HCT116 (cell line): Measurements from ENCODE around the gene POU4F1. TPM values are rescaled to one million over a fixed set of nuclear protein-coding genes. Genes with fewer than 3 reads are reported as not detected.

Experiments
- ATAC-seq: fragments of 200-7000 bp; cut with Tn5 transposase; 2 replicates; pipeline ENCODE4 v1.9.1; 2020; ENCODE audit warnings: mild to moderate bottlenecking, moderate library complexity
- BruUV-seq: library from RNA; stranded (reverse); fragments of 400-500 nt; replicated peaks from 2 replicates; lab custom pipeline; 2021; lab: Mats Ljungman, UMichigan
- CTCF ChIA-PET: fragments of 300-600 bp; sonication (Branson Sonifier 250); formaldehyde crosslinking; loops from one replicate; lab custom pipeline; 2021; ENCODE audit warnings: antibody characterized with exemption; lab: Charles Lee
- POLR2A ChIA-PET: fragments of 300-600, 350-600 bp; sonication (Branson Sonifier 250); formaldehyde crosslinking; loops from one replicate; lab custom pipeline; 2021; ENCODE audit warnings: antibody characterized with exemption; lab: Charles Lee
- RAD21 ChIA-PET, 2 experiments: fragments of 300-600 bp; sonication (Branson Sonifier 250); formaldehyde crosslinking; loops; one replicate each; lab custom pipeline; 2023; ENCODE audit warnings: low total read pairs in 2 of 2; ENCODE audit not compliant: uncharacterized antibody in 2 of 2, unreplicated experiment in 2 of 2, low non-redundant PET in 1 of 2; lab: Charles Lee
- DNase-seq: peaks from one replicate; pipeline ENCODE4 v3.0.0-alpha.2; 2010; ENCODE audit warnings: low read depth, low spot score
- H2AFZ ChIP-seq: fragments of 200-600 bp; shearing (Covaris generic), sonication (generic); 2 replicates; pipeline ENCODE4 v1.6.1; 2017; ENCODE audit warnings: low read depth, mixed run types, mixed read lengths, antibody characterized with exemption, low read length; ENCODE audit not compliant: poor library complexity, severe bottlenecking
- H3K27ac ChIP-seq: 2 replicates; pipeline ENCODE4 v1.5.1; 2012; ENCODE audit warnings: low read depth, low read length
- H3K27me3 ChIP-seq: fragments of 200-600 bp; sonication (generic); 2 replicates; pipeline ENCODE4 v1.6.1; 2016; ENCODE audit warnings: mixed run types, low read length, mixed read lengths; ENCODE audit not compliant: insufficient read depth
- H3K36me3 ChIP-seq, 2 experiments: fragments of 200-500 bp in 1 of 2; fragments of 200-600 bp in 1 of 2; sonication (Bioruptor generic) in 1 of 2; sonication (generic) in 1 of 2; 2 replicates each; pipeline versions ENCODE4 v1.5.1 to v1.6.1; 2014 to 2016; ENCODE audit warnings: low read length in 2 of 2, inconsistent platforms in 1 of 2, mixed read lengths in 1 of 2, mixed run types in 1 of 2; ENCODE audit not compliant: insufficient read depth in 2 of 2, control insufficient read depth in 1 of 2
- H3K4me1 ChIP-seq, 2 experiments: fragments of 200-600 bp in 1 of 2; sonication (generic) in 1 of 2; 2 replicates each; pipeline versions ENCODE4 v1.5.1 to v1.6.1; 2012 to 2017; ENCODE audit warnings: low read length in 2 of 2, inconsistent platforms in 1 of 2, mild to moderate bottlenecking in 1 of 2, mixed read lengths in 1 of 2, mixed run types in 1 of 2, moderate library complexity in 1 of 2; ENCODE audit not compliant: insufficient read depth in 2 of 2, control insufficient read depth in 1 of 2
- H3K4me2 ChIP-seq: fragments of 200-600 bp; sonication (generic); 2 replicates; pipeline ENCODE4 v1.6.1; 2017; ENCODE audit warnings: mixed run types, low read length, mixed read lengths
- H3K4me3 ChIP-seq, 2 experiments: fragments of 200-600 bp in 1 of 2; sonication (generic) in 1 of 2; replicated peaks in 1 of 2; 2 replicates each; pipeline ENCODE4 v1.5.1; 2011 to 2016; ENCODE audit warnings: low read length in 2 of 2, control low read depth in 1 of 2, low read depth in 1 of 2, mild to moderate bottlenecking in 1 of 2, mixed read lengths in 1 of 2, mixed run types in 1 of 2
- H3K79me2 ChIP-seq: fragments of 200-600 bp; sonication (generic); 2 replicates; pipeline ENCODE4 v1.6.1; 2017; ENCODE audit warnings: mild to moderate bottlenecking, mixed run types, low read length, moderate library complexity, mixed read lengths; ENCODE audit not compliant: insufficient read depth
- H3K9ac ChIP-seq: fragments of 200-600 bp; sonication (generic); 2 replicates; pipeline ENCODE4 v1.6.1; 2016; ENCODE audit warnings: low read length, mixed read lengths
- H3K9me2 ChIP-seq: fragments of 200-600 bp; sonication (generic), shearing (Covaris generic); 2 replicates; pipeline ENCODE4 v1.6.1; 2017; ENCODE audit warnings: mixed run types, mild to moderate bottlenecking, moderate library complexity; ENCODE audit not compliant: insufficient read depth
- H3K9me3 ChIP-seq, 2 experiments: fragments of 200-500 bp in 1 of 2; fragments of 200-600 bp in 1 of 2; sonication (Bioruptor generic) in 1 of 2; sonication (generic) in 1 of 2; 2 replicates each; pipeline ENCODE4 v1.6.1; 2014 to 2017; ENCODE audit warnings: low read length in 2 of 2, mixed read lengths in 2 of 2, inconsistent platforms in 1 of 2, low read depth in 1 of 2, mild to moderate bottlenecking in 1 of 2, mixed run types in 1 of 2, moderate library complexity in 1 of 2; ENCODE audit not compliant: control insufficient read depth in 1 of 2, insufficient read depth in 1 of 2
- H4K20me1 ChIP-seq: fragments of 200-600 bp; sonication (generic), shearing (Covaris generic); 2 replicates; pipeline ENCODE4 v1.6.1; 2017; ENCODE audit warnings: mixed run types, mild to moderate bottlenecking, moderate library complexity; ENCODE audit not compliant: insufficient read depth
- CBX3 ChIP-seq: IDR thresholded peaks from 2 replicates; pipeline ENCODE4 v1.6.1; 2012; ENCODE audit warnings: low read depth
- CEBPB ChIP-seq: IDR thresholded peaks from 2 replicates; pipeline ENCODE4 v1.6.1; 2012; ENCODE audit warnings: low read depth
- EGR1 ChIP-seq: IDR thresholded peaks from 2 replicates; pipeline ENCODE4 v1.6.1; 2012; ENCODE audit warnings: low read depth
- ELF1 ChIP-seq: IDR thresholded peaks from 2 replicates; pipeline ENCODE4 v1.6.1; 2012; ENCODE audit warnings: low read depth, borderline replicate concordance
- EZH2 ChIP-seq: fragments of 200-600 bp; sonication (generic); IDR thresholded peaks from 2 replicates; pipeline ENCODE4 v1.6.1; 2017; ENCODE audit warnings: antibody characterized with exemption, mixed run types
- FOSL1 ChIP-seq: IDR thresholded peaks from 2 replicates; pipeline ENCODE4 v1.6.1; 2012; ENCODE audit warnings: low read depth
- JUND ChIP-seq: IDR thresholded peaks from 2 replicates; pipeline ENCODE4 v1.6.1; 2012
- POLR2AphosphoS5 ChIP-seq: IDR thresholded peaks from 2 replicates; pipeline ENCODE4 v1.6.1; 2011; ENCODE audit warnings: mild to moderate bottlenecking, low read depth, low read length, moderate library complexity
- RAD21 ChIP-seq: IDR thresholded peaks from 2 replicates; pipeline ENCODE4 v1.6.1; 2012; ENCODE audit warnings: low read depth, mild to moderate bottlenecking
- SRF ChIP-seq: IDR thresholded peaks from 2 replicates; pipeline ENCODE4 v1.6.1; 2012; ENCODE audit warnings: low read depth
- YY1 ChIP-seq: IDR thresholded peaks from 2 replicates; pipeline ENCODE4 v1.6.1; 2011; ENCODE audit warnings: low read length, low read depth, moderate library complexity, mild to moderate bottlenecking; ENCODE audit not compliant: insufficient replicate concordance; ENCODE audit errors: extremely low read depth
- ZFX ChIP-seq: fragments of 450-650 bp; IDR thresholded peaks from 2 replicates; pipeline ENCODE4 v1.6.1; 2017
- intact Hi-C: fragments of 100-400 bp; cut with micrococcal nuclease; formaldehyde crosslinking; loops from 2 replicates; pipeline ENCODE4 v1.10.0; 2022
- total RNA-seq: library from RNA; stranded (reverse); gene quantifications from one replicate; pipeline ENCODE4 v1.2.1, GENCODE V29; 2021; ENCODE audit not compliant: unreplicated experiment
- TF ChIP-seq, protein P1 (sequence below): IDR thresholded peaks from 2 replicates; pipeline ENCODE4 v1.6.1; 2012; ENCODE audit warnings: low read depth
- TF ChIP-seq, protein P2 (sequence below), 3 experiments: fragments of 200-600 bp in 1 of 3; sonication (generic) in 1 of 3; IDR thresholded peaks in 2 of 3; conservative IDR thresholded peaks in 1 of 3; 2 replicates each; pipeline ENCODE4 v1.5.1; 2012 to 2017; ENCODE audit warnings: low read depth in 2 of 3, low read length in 2 of 3, antibody characterized with exemption in 1 of 3, borderline replicate concordance in 1 of 3, control low read depth in 1 of 3, mild to moderate bottlenecking in 1 of 3, mixed read lengths in 1 of 3, mixed run types in 1 of 3, moderate library complexity in 1 of 3; ENCODE audit not compliant: insufficient read depth in 1 of 3
- TF ChIP-seq, protein P3 (sequence below): IDR thresholded peaks from 2 replicates; pipeline ENCODE4 v1.6.1; 2012
- TF ChIP-seq, protein P4 (sequence below): IDR thresholded peaks from 2 replicates; pipeline ENCODE4 v1.6.1; 2012

The POU4F1 gene
- total RNA-seq, 1 experiment from 2014 or later, result not detected

- POLR2A ChIA-PET, result no interaction called here
- H4K20me1 ChIP-seq, result no peaks in the 10 kb centered on the region; the same call in 1 of the 2 replicates
- no peaks in the 10 kb centered on the region for H3K36me3 ChIP-seq
- H3K27me3 ChIP-seq, result peaks cover 34% of the 10 kb centered on the region
- RAD21 ChIA-PET, result no interaction called here
- no peak for TF ChIP-seq JUND
- TF ChIP-seq EZH2, result no peak
- TF ChIP-seq YY1, result no peak
- no peak for TF ChIP-seq ELF1
- no peak for TF ChIP-seq FOSL1
- TF ChIP-seq SRF, result no peak
- TF ChIP-seq, protein P1, sequence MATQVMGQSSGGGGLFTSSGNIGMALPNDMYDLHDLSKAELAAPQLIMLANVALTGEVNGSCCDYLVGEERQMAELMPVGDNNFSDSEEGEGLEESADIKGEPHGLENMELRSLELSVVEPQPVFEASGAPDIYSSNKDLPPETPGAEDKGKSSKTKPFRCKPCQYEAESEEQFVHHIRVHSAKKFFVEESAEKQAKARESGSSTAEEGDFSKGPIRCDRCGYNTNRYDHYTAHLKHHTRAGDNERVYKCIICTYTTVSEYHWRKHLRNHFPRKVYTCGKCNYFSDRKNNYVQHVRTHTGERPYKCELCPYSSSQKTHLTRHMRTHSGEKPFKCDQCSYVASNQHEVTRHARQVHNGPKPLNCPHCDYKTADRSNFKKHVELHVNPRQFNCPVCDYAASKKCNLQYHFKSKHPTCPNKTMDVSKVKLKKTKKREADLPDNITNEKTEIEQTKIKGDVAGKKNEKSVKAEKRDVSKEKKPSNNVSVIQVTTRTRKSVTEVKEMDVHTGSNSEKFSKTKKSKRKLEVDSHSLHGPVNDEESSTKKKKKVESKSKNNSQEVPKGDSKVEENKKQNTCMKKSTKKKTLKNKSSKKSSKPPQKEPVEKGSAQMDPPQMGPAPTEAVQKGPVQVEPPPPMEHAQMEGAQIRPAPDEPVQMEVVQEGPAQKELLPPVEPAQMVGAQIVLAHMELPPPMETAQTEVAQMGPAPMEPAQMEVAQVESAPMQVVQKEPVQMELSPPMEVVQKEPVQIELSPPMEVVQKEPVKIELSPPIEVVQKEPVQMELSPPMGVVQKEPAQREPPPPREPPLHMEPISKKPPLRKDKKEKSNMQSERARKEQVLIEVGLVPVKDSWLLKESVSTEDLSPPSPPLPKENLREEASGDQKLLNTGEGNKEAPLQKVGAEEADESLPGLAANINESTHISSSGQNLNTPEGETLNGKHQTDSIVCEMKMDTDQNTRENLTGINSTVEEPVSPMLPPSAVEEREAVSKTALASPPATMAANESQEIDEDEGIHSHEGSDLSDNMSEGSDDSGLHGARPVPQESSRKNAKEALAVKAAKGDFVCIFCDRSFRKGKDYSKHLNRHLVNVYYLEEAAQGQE, result no peak
- TF ChIP-seq, protein P2, sequence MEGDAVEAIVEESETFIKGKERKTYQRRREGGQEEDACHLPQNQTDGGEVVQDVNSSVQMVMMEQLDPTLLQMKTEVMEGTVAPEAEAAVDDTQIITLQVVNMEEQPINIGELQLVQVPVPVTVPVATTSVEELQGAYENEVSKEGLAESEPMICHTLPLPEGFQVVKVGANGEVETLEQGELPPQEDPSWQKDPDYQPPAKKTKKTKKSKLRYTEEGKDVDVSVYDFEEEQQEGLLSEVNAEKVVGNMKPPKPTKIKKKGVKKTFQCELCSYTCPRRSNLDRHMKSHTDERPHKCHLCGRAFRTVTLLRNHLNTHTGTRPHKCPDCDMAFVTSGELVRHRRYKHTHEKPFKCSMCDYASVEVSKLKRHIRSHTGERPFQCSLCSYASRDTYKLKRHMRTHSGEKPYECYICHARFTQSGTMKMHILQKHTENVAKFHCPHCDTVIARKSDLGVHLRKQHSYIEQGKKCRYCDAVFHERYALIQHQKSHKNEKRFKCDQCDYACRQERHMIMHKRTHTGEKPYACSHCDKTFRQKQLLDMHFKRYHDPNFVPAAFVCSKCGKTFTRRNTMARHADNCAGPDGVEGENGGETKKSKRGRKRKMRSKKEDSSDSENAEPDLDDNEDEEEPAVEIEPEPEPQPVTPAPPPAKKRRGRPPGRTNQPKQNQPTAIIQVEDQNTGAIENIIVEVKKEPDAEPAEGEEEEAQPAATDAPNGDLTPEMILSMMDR (IDR thresholded peaks at IDR 0.05 in 2 of 3, conservative IDR thresholded peaks at IDR 0.05 in 1 of 3; ENCODE audit: borderline replicate concordance in 1 of 3, insufficient read depth in 1 of 3, low read depth in 2 of 3, low read length in 2 of 3), result no peak
- TF ChIP-seq, protein P3, sequence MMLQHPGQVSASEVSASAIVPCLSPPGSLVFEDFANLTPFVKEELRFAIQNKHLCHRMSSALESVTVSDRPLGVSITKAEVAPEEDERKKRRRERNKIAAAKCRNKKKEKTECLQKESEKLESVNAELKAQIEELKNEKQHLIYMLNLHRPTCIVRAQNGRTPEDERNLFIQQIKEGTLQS, result no peak
- no peak for TF ChIP-seq EGR1
- TF ChIP-seq CBX3, result no peak
- TF ChIP-seq, protein P4, sequence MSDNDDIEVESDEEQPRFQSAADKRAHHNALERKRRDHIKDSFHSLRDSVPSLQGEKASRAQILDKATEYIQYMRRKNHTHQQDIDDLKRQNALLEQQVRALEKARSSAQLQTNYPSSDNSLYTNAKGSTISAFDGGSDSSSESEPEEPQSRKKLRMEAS, result no peak
- no peak for TF ChIP-seq POLR2AphosphoS5
- TF ChIP-seq ZFX, result no peak
- TF ChIP-seq RAD21, result no peak
- no peak for TF ChIP-seq CEBPB
- H3K27ac ChIP-seq, result no peak overlapping the region
- no peak for DNase-seq
- H3K9me3 ChIP-seq, result no peaks in the 10 kb centered on the region
- ATAC-seq, result no peak
- no peak overlapping the region for H3K4me2 ChIP-seq
- H3K9me2 ChIP-seq, result no peaks in the 10 kb centered on the region
- no peak overlapping the region for H2AFZ ChIP-seq
- CTCF ChIA-PET, result no interaction called here
- no peaks in the 10 kb centered on the region for H3K79me2 ChIP-seq
- H3K4me3 ChIP-seq, result no peak overlapping the region
- H3K9ac ChIP-seq, result no peak overlapping the region
- intact Hi-C loops, result no loop called here
- no TSS peak for BruUV-seq
- H3K4me1 ChIP-seq, result no peaks in the 10 kb centered on the region
These were observed 8.8 kb downstream of the POU4F1 start for GRCh38 chr13:78594456-78594975.
